Amygdala (tissue), 56 donors: ENCODE results near the gene GLI3.

Experiments
- DNase-seq, 56 donors: peaks; one replicate each; lab custom pipeline; 2025; lab: John Stamatoyannopoulos, UW

The GLI3 gene

DNA sequence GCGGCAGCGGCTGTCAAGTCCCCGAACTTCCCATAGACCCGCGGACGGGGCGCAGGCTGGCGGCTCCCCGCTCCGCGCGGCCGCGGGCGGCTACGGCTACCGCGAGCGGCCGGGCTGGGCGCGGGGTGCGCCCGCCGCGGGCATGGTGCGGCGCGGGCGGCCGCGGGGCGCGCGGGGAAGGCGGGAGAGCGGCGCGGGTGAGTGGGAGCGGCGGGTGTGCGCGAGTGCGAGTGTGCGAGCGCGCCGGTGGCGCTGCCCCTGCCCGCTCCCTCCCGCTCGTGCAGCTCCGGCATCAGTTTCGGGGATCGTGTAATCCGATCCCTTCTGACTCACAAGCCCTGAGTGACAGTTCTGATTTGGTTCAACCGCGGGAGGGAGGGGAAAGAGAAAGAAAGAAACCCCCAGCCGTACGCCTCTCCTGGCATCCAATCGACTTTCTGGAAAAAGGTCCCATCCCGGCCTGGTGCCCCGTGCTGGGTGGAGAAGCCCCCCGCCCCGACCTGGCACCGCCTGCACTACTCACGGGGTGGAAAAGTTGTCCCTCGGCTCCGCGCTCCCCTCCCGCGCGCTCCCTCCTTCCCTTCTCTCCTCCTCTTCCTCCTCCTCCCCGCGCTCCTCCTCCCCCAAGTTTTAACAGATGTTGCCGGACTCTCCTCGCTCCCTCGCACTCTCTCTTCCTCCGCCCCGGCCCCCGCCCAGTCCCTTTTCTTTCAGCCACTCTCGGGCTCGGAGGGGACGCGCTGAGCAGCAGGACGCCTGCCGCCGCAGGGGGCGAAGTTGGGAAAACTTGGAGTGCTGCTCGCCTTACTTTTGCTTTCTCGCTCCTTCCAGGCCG lies at the start of gene GLI3:
Gene GLI3, minus strand, starts transcription at position 234 of the 835 bp plus-strand sequence. CDS start 13,956 bp downstream, outside the sequence.
- DNase-seq, result peak in 37 of 56 donors; percentile 17 to 81 (median 47)

- no peak for DNase-seq
Measured at GRCh38 chr7:42285383-42285824, 48.4 kb upstream of the GLI3 start.

DNA sequence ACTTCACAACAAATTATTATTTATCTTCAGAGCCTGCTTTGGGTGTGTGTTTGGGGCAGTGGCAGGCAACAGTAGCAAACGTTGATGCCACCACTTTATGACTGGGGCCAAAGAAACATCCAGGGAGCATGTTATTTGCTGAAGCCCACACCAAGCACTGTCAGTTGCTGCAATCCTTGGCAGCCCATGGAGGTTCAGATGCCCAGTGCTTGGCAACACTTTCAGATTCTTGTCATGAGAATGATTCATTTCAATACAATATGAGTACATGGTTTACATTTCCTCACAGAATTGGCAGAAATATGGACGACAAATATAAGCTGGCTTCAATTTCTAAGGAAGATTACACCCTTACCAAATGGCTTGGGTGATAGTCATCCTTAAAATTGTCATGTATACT lies 46.5 kb upstream of the GLI3 start:
- peak in 1 of 56 donors; percentile 3 for DNase-seq

DNA sequence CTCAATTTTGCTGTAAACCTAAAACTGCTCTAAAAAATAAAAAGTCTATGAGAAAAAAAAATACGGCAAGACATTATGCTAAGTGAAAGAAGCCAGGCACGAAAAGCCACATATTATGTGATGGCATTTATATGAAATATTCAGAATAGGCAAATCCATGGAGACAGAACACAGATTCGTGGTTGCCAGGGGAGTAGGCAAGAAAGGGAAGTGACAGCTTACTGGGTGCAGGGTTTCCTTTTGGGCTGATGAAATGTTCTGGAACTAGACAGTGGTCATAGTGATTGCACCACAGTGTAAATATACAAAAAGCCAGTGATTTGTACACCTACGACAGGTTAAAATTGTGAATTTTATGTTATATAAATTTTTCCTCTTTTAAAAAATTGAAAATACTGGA lies 41.3 kb upstream of the GLI3 start:
- DNase-seq, result no peak

GRCh38 chr7:42274053-42274452 lies 37.0 kb upstream of the GLI3 start:
- no peak for DNase-seq

GRCh38 chr7:42272793-42273665 lies 36.0 kb upstream of the GLI3 start:
- DNase-seq, result peak in 2 of 56 donors; percentile 1 to 2

DNA sequence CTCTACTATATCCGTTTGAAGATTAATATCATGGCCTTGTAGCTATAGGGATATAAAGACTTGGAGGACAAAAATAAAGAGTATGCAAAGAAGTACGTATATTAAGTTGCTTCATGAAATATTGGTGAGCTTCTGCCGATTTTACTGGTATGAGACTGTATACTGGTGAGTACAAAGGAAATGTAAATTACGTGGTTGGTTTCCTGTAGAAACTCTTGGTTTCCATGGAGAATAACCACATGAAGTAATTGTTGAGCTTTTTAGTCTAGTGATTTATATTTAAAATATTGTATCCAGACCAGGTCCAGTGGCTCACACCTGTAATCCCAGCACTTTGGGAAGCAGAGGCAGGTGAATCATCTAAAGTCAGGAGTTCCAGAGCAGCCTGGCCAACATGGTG lies 32.2 kb upstream of the GLI3 start:
- no peak for DNase-seq

DNA sequence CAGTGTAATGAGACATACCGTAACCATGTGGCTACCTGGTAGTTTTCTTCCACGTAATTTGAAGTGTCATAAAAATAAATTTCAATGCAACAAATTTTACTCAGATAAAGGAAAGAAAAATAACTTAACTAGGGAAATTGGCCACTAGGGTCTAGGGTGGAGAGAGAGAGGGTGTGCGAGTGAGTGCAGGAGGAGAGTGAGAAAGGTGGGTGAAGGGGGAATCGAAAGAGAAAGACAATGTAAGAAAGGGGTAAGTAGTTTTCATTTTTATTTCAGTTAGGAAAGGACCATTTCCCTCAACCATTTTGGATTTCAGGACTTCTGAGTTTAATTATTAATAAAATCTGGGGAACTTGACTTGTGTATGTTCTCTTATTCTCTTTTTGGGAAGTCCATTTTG lies 27.7 kb upstream of the GLI3 start:
- no peak for DNase-seq

DNA sequence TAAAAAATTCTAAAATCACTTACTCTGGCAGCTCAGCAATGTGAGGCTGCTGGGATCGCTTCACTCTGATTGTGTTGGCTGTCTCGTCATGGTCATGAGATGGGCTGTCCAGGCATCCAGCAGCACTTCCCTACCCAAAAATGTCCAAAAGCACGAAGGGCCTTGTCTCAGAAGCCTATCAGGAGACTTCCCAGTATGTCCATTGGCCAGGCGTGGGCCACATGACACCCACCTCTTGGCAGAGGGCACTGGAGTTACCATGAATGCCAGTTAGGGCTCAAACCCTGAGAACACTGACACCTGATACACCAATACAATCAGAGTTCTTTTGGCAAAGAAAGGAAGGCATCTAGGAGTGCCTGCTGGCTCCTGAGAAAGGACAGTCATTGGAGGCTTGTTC lies 27.0 kb upstream of the GLI3 start:
- DNase-seq, result peak in 26 of 56 donors; percentile 4 to 61 (median 30)

DNA sequence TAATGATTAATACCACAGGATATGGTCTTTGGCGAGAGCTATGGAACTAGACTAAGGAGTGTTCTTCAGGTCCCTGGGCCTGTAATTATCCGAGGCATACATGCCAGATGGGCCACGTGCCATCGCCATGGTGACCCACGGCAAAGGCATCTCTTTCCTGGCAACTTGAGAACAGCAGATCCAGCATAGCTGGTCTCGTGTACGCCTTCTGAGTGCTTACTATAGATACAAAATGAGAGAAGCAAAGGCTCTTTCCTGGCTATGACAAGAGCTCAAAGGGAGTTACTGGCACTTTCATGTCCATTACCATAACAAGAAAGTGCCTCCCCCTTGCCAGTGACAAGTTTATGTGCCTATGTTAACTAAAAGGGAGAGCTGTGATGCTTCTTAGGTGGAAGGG lies 26.0 kb upstream of the GLI3 start:
- peak in 22 of 56 donors; percentile 3 to 57 (median 22) for DNase-seq

- no peak for DNase-seq
Measured at GRCh38 chr7:42254217-42254616, 17.2 kb upstream of the GLI3 start.

DNA sequence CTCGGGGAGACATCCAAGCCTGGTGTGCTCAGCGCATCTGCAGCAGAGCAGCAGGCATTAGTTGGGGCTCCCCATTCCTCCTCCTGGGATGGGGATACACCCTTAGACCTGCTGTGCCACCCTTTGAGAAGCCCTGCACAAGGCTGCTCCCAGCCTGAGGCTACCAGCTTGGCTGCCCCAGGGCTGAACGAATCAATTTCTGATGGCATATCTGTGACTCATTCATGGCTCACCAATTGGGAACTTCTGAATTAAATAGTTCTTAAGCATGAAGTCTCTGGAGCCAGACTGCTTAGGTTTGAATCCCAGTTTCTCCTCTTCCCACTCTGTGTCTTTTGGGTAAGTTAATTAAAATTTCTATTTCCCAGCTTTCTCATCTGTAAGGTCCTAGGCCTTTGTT lies 16.3 kb upstream of the GLI3 start:
- DNase-seq, result no peak

DNA sequence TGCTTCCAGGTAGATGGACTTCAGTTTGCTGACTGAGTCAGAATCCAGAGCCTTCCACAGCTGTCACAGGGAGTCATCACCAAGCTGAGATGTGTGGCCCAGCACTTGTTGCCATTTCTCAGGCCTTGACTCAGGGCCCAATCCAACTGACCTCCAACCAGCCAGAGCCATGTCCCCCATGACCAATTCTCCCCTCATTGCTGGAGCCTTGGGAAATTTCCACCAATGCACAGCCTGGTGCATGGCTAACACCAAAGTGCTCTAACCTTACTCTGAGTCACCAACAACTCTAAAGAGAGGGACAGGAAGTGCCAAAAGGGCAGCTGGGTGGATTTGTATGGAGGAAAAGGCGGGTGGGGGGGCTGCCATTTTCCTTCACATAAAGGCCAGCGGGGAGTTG lies 13.4 kb upstream of the GLI3 start:
- no peak for DNase-seq

GRCh38 chr7:42248579-42248978 lies 11.6 kb upstream of the GLI3 start:
- DNase-seq, result no peak

- DNase-seq, result no peak
Measured at GRCh38 chr7:42247301-42247700, 10.3 kb upstream of the GLI3 start.

- DNase-seq, result no peak
Measured at GRCh38 chr7:42244828-42245227, 7.8 kb upstream of the GLI3 start.

DNA sequence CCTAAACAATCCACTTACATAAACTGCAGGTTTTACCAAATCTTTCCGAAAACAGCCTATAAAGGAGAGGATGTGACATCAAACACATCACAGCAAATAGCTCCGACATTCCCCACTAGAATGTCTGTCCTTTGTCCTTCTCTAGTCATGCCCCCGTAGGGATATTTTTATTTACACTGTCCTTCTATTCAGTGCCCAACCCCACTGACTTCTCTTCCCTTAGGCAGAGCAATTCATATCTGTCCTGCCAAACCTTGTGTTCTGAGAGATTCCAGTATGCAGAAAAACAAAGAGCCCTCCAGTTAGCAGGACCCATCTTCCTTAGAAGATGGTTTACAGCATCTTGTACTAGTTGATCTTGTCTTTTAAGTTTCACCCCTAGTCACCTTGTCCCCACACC lies 5.4 kb upstream of the GLI3 start:
- DNase-seq, result no peak

GRCh38 chr7:42241424-42241823 lies 4.4 kb upstream of the GLI3 start:
- DNase-seq, result no peak

GRCh38 chr7:42240416-42240815 lies 3.4 kb upstream of the GLI3 start:
- no peak for DNase-seq

DNA sequence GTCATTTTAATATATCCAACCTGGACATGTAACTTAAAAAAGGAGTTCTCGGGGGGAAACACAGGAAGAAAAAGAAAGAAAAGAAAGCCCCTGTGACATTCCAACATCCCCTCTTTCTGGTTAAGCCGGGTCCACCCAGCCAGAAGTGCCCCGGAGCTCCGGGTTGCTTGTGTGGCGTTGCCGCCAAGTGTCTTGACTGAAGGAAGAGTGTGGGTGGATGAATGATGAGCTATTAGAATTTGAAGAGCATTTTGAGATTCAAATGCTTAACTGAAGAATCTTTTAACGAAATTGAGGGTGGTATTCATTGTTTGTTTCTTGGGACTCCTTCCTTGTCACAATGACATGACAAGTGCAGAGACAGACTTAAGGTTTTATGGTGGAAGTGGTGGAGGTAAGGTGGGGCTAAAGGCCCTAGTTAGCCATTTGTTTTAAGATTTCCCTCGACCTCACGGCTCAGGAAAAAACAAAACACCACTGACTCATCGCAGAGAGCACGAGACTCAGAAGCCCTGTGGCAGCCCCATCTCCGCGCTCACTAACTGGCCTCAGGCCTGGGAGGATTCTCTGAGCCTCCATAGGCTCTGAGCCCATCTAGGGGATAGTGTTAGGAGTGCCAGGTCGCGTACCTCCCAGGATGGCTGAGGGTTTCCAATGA lies 1.8 kb upstream of the GLI3 start:
- peak in 1 of 56 donors; percentile 8 for DNase-seq
